Measurements from ENCODE around the gene TDRD9.

Gene TDRD9

DNA sequence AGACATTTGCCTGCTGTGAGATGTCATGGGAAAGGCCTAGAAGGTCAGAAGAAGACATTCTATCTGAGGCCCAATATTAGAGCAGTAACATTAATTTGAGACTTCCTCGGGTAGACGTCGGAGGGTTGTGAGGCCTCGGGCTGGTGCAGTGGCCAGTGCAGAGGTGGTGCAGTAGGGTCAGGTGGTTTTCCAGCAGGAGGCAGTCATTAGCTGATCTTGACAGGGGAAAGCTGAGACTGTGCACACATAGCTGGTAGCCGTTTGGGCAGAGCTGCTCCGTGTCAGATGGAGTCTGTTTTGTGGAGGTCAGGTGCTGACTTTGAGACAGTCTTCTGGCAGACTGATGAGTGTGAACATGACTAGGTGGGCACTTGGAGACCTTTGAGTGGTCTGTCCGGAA, 91.5 kb downstream of the TDRD9 start:
- no peak for TF ChIP-seq CREB1 (IDR thresholded peaks at IDR 0.05; ENCODE audit: low read depth)
- no peak for TF ChIP-seq RAD21 (IDR thresholded peaks at IDR 0.05; ENCODE audit: low read depth)
- TF ChIP-seq TCF12 (IDR thresholded peaks at IDR 0.05; ENCODE audit: low read depth): no peak
- TF ChIP-seq EP300 (IDR thresholded peaks at IDR 0.05; ENCODE audit: borderline replicate concordance): no peak
- TF ChIP-seq, protein P1, sequence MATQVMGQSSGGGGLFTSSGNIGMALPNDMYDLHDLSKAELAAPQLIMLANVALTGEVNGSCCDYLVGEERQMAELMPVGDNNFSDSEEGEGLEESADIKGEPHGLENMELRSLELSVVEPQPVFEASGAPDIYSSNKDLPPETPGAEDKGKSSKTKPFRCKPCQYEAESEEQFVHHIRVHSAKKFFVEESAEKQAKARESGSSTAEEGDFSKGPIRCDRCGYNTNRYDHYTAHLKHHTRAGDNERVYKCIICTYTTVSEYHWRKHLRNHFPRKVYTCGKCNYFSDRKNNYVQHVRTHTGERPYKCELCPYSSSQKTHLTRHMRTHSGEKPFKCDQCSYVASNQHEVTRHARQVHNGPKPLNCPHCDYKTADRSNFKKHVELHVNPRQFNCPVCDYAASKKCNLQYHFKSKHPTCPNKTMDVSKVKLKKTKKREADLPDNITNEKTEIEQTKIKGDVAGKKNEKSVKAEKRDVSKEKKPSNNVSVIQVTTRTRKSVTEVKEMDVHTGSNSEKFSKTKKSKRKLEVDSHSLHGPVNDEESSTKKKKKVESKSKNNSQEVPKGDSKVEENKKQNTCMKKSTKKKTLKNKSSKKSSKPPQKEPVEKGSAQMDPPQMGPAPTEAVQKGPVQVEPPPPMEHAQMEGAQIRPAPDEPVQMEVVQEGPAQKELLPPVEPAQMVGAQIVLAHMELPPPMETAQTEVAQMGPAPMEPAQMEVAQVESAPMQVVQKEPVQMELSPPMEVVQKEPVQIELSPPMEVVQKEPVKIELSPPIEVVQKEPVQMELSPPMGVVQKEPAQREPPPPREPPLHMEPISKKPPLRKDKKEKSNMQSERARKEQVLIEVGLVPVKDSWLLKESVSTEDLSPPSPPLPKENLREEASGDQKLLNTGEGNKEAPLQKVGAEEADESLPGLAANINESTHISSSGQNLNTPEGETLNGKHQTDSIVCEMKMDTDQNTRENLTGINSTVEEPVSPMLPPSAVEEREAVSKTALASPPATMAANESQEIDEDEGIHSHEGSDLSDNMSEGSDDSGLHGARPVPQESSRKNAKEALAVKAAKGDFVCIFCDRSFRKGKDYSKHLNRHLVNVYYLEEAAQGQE (IDR thresholded peaks at IDR 0.05; ENCODE audit: low read depth): no peak
- no peak for TF ChIP-seq TAF1 (IDR thresholded peaks at IDR 0.05; ENCODE audit: low read depth)
- no peak for TF ChIP-seq TEAD4 (IDR thresholded peaks at IDR 0.05)

DNA sequence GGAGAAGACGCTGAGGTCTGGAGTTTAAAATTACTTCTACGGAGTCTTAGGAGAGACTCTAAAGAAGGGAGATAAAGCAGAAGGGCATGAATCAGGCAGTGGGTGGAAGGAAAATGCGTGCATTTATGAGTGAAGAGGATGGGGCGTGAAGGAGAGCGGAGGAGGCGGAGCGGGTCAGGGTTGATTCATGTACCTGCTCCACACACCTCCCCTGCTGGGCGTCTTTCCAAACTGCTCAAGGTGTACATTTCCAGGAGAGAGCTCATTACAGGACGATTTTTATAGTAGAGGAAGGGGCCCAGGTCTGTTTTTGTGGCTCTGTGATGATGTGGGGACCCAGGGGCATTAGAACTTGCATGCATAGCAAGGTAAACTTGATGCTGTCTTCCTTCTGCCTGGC, 92.2 kb downstream of the TDRD9 start:
- TF ChIP-seq CREB1 (IDR thresholded peaks at IDR 0.05; ENCODE audit: low read depth) (no peak), CEBPB (IDR thresholded peaks at IDR 0.05) (no peak), NFIC (IDR thresholded peaks at IDR 0.05) (no peak), ZBTB7A (IDR thresholded peaks at IDR 0.05; ENCODE audit: low read depth) (no peak), RAD21 (IDR thresholded peaks at IDR 0.05; ENCODE audit: low read depth) (no peak), YY1 (IDR thresholded peaks at IDR 0.05; ENCODE audit: low read depth) (no peak), TAF1 (IDR thresholded peaks at IDR 0.05; ENCODE audit: low read depth) (no peak), EGR1 (IDR thresholded peaks at IDR 0.05) (no peak), TCF12 (IDR thresholded peaks at IDR 0.05; ENCODE audit: low read depth) (no peak), FOXM1 (IDR thresholded peaks at IDR 0.05; ENCODE audit: borderline replicate concordance, low read depth) (no peak)
- TF ChIP-seq, protein P1 (IDR thresholded peaks at IDR 0.05; ENCODE audit: low read depth): no peak

DNA sequence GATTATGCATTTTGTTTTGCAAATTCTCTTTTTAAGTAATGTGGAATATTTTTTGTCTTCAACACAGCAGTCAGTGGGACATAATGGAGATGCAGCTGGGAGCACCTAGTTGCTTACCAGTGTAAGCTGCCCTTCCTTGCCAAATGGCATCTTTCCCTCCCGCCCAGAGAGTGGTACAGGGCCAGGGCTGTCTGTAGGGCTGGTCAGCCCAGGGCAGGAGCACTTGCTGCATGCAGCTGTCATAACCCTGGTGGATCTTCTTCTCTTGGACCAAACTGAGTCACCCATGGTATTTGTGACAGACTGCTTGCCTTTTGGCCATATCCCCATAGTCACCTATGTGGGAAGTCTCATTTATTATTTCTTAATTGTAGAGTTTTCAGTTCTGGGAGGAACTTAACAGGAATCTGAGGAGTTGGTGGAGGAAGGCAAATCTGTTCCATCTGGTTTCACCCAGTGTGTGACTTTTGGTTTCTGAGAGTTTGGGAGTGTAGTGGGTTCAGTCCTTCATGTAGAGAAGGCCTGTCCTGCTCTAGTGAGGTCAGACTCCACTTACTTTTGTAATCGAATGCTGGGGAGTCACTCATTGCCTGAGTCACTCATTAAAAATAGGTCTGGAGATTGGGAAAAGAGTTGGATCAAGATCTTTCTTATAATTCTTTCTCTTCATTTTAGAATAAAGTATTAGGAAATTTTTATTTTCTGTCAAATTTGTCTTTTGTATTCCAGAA, 95.2 kb downstream of the TDRD9 start:
- no peak for TF ChIP-seq EP300 (IDR thresholded peaks at IDR 0.05; ENCODE audit: borderline replicate concordance)
- no peak for TF ChIP-seq YY1 (IDR thresholded peaks at IDR 0.05; ENCODE audit: low read depth)
- no peak for TF ChIP-seq EGR1 (IDR thresholded peaks at IDR 0.05)
- no peak for TF ChIP-seq TEAD4 (IDR thresholded peaks at IDR 0.05)
- no peak for TF ChIP-seq NFIC (IDR thresholded peaks at IDR 0.05)
- no peak for TF ChIP-seq ZBTB7A (IDR thresholded peaks at IDR 0.05; ENCODE audit: low read depth)
- TF ChIP-seq, protein P2, sequence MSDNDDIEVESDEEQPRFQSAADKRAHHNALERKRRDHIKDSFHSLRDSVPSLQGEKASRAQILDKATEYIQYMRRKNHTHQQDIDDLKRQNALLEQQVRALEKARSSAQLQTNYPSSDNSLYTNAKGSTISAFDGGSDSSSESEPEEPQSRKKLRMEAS (IDR thresholded peaks at IDR 0.05): no peak
- no peak for TF ChIP-seq TCF12 (IDR thresholded peaks at IDR 0.05; ENCODE audit: low read depth)
- TF ChIP-seq, protein P3, sequence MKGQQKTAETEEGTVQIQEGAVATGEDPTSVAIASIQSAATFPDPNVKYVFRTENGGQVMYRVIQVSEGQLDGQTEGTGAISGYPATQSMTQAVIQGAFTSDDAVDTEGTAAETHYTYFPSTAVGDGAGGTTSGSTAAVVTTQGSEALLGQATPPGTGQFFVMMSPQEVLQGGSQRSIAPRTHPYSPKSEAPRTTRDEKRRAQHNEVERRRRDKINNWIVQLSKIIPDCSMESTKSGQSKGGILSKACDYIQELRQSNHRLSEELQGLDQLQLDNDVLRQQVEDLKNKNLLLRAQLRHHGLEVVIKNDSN (IDR thresholded peaks at IDR 0.05): no peak
- no peak for TF ChIP-seq RAD21 (IDR thresholded peaks at IDR 0.05; ENCODE audit: low read depth)
- TF ChIP-seq, protein P1 (IDR thresholded peaks at IDR 0.05; ENCODE audit: low read depth): no peak
- TF ChIP-seq CEBPB (IDR thresholded peaks at IDR 0.05): no peak
- TF ChIP-seq TAF1 (IDR thresholded peaks at IDR 0.05; ENCODE audit: low read depth): no peak
- TF ChIP-seq FOXM1 (IDR thresholded peaks at IDR 0.05; ENCODE audit: borderline replicate concordance, low read depth): no peak
- TF ChIP-seq CREB1 (IDR thresholded peaks at IDR 0.05; ENCODE audit: low read depth): no peak

DNA sequence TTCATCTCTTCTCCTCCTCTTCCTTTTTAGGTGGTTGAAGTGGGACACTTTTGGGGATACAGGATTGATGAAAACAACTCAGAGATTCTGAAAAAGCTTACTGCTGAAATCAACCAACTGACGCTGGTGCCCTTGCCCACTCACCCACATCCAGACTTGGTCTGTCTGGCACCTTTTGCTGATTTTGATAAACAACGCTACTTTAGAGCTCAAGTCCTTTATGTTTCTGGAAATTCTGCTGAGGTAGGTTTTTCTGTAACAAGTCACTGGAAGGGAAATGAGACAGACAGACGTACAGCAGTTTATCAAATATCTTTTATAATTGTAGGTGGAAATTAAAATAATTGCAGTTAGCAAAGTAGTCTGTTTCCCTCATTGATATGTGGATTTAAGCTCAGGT, 97.3 kb downstream of the TDRD9 start:
- TF ChIP-seq, protein P2 (IDR thresholded peaks at IDR 0.05): no peak
- TF ChIP-seq, protein P3 (IDR thresholded peaks at IDR 0.05): no peak
- TF ChIP-seq RAD21 (IDR thresholded peaks at IDR 0.05; ENCODE audit: low read depth) (no peak), CREB1 (IDR thresholded peaks at IDR 0.05; ENCODE audit: low read depth) (no peak), TCF12 (IDR thresholded peaks at IDR 0.05; ENCODE audit: low read depth) (no peak), EP300 (IDR thresholded peaks at IDR 0.05; ENCODE audit: borderline replicate concordance) (no peak), TAF1 (IDR thresholded peaks at IDR 0.05; ENCODE audit: low read depth) (no peak)
- TF ChIP-seq, protein P1 (IDR thresholded peaks at IDR 0.05; ENCODE audit: low read depth): no peak
